CD4-positive, alpha-beta memory T cell (primary cell): ENCODE measurements around the gene ZNF423. TPM values are rescaled to one million over a fixed set of nuclear protein-coding genes. Genes with fewer than 3 reads are reported as not detected.

ENCODE experiments used
- CTCF ChIA-PET: fragments of 350-600 bp; sonication (Branson Sonifier 250); formaldehyde crosslinking; loops from one replicate; lab custom pipeline; 2021; ENCODE audit warnings: inconsistent platforms; ENCODE audit not compliant: partially characterized antibody; lab: Charles Lee
- POLR2A ChIA-PET: fragments of 350-600 bp; sonication (Branson Sonifier 250); formaldehyde crosslinking; loops from one replicate; lab custom pipeline; 2021; ENCODE audit not compliant: partially characterized antibody; lab: Charles Lee
- DNase-seq, 5 donors: peaks; one replicate each; pipeline versions ENCODE4 v3.0.0 to v3.0.0-alpha.2; 2020 to 2022; ENCODE audit warnings: mixed read lengths in 1 of 5
- H3K27ac ChIP-seq: one replicate; pipeline ENCODE4 v1.7.0; 2013; ENCODE audit warnings: low read depth, low read length
- H3K27me3 ChIP-seq: 2 replicates; pipeline ENCODE4 v1.7.0; 2013; ENCODE audit warnings: mild to moderate bottlenecking, low read length, moderate library complexity; ENCODE audit not compliant: insufficient read depth
- H3K36me3 ChIP-seq: 2 replicates; pipeline ENCODE4 v1.7.0; 2013; ENCODE audit warnings: mild to moderate bottlenecking, low read length, moderate library complexity; ENCODE audit not compliant: insufficient read depth
- H3K4me1 ChIP-seq: 2 replicates; pipeline ENCODE4 v1.7.0; 2013; ENCODE audit warnings: mild to moderate bottlenecking, low read length, moderate library complexity; ENCODE audit not compliant: insufficient read depth
- H3K4me3 ChIP-seq, 2 donors: one replicate each; pipeline ENCODE4 v1.7.0; 2013; ENCODE audit warnings: low read length in 2 of 2, mild to moderate bottlenecking in 1 of 2
- H3K9me3 ChIP-seq, 2 donors: one replicate each; pipeline ENCODE4 v1.7.0; 2013; ENCODE audit warnings: low read length in 2 of 2, control low read depth in 1 of 2; ENCODE audit not compliant: control insufficient read depth in 1 of 2
- H3K27ac Mint-ChIP-seq, 7 donors: one replicate each; pipeline ENCODE4 v1.8.0; 2020 to 2021; ENCODE audit warnings: mixed read lengths in 7 of 7, mild to moderate bottlenecking in 6 of 7, inconsistent platforms in 3 of 7, moderate library complexity in 3 of 7
- H3K27me3 Mint-ChIP-seq, 2 donors: one replicate each; pipeline ENCODE4 v1.8.0; 2020 to 2021; ENCODE audit warnings: mixed read lengths in 2 of 2
- H3K36me3 Mint-ChIP-seq, 2 donors: one replicate each; pipeline ENCODE4 v1.8.0; 2020 to 2021; ENCODE audit warnings: mixed read lengths in 2 of 2, inconsistent platforms in 1 of 2, mild to moderate bottlenecking in 1 of 2
- H3K4me1 Mint-ChIP-seq, 4 donors: one replicate each; pipeline ENCODE4 v1.8.0; 2020 to 2021; ENCODE audit warnings: mixed read lengths in 4 of 4, mild to moderate bottlenecking in 1 of 4
- H3K4me3 Mint-ChIP-seq, 8 donors: one replicate each; pipeline ENCODE4 v1.8.0; 2020 to 2021; ENCODE audit warnings: mixed read lengths in 8 of 8, mild to moderate bottlenecking in 7 of 8, moderate library complexity in 6 of 8, inconsistent platforms in 3 of 8
- H3K9me3 Mint-ChIP-seq, 8 donors: one replicate each; pipeline ENCODE4 v1.8.0; 2020 to 2021; ENCODE audit warnings: mixed read lengths in 8 of 8, mild to moderate bottlenecking in 5 of 8, inconsistent platforms in 3 of 8, moderate library complexity in 1 of 8
- intact Hi-C: fragments of 100-400 bp; cut with micrococcal nuclease; formaldehyde crosslinking; loops from one replicate; pipeline ENCODE4 v1.15.1; 2023
- polyA plus RNA-seq, 2 donors: library from polyadenylated mRNA; unstranded; fragments of 300-500 nt; fragmentation: Illumina TruSeq; gene quantifications; one replicate each; pipeline ENCODE4 v1.2.3, GENCODE V29; 2021
- total RNA-seq, 2 experiments: library from RNA; stranded (reverse); gene quantifications; one replicate each; pipeline ENCODE4 v1.2.3, GENCODE V29; 2021

ZNF423 gene
- total and polyA plus RNA-seq, 4 experiments from 2014 or later, result not detected

GRCh38 chr16:49463529-49463928 is 392.4 kb downstream of the ZNF423 start:
- Mint-ChIP-seq H3K27me3 (no peaks in the 10 kb centered on the region), H3K36me3 (no peaks in the 10 kb centered on the region), H3K4me1 (peaks cover 24 to 54% (median 32%) of the 10 kb centered on the region in 4 donors), H3K9me3 (no peaks in the 10 kb centered on the region), H3K4me3 (peak overlapping the region; percentile 39 to 80 (median 72)), H3K27ac (peak overlapping the region; percentile 74 to 98 (median 93))
- peaks cover 29% of the 10 kb centered on the region for H3K4me1 ChIP-seq
- DNase-seq, result peak; percentile 79 to 88 (median 84)
- ChIA-PET POLR2A (interaction anchor here (0.7 to 1.2 kb wide), 2 partner anchors 9 to 13 kb away, joined by 4 to 5 read pairs; no protein-coding TSS in a partner anchor), CTCF (interaction anchor here (0.6 kb wide), 1 partner anchor 28 kb away, joined by 3 read pairs; no protein-coding TSS in a partner anchor)
- no peaks in the 10 kb centered on the region for H3K27me3 ChIP-seq
- H3K4me3 ChIP-seq, result no peak overlapping the region
- H3K36me3 ChIP-seq, result no peaks in the 10 kb centered on the region
- H3K9me3 ChIP-seq, result no peaks in the 10 kb centered on the region
- peak overlapping the region; percentile 10 for H3K27ac ChIP-seq
- intact Hi-C loops, result loop anchor here (1.0 kb wide), 1 partner anchor 22 kb away; no protein-coding TSS in a partner anchor

GRCh38 chr16:49462989-49463371 is 392.9 kb downstream of the ZNF423 start:
- DNase-seq, result no peak
- Histone ChIP-seq H3K27ac (peak overlapping the region; percentile 10), H3K36me3 (no peaks in the 10 kb centered on the region), H3K9me3 (no peaks in the 10 kb centered on the region), H3K27me3 (no peaks in the 10 kb centered on the region), H3K4me1 (peaks cover 29% of the 10 kb centered on the region), H3K4me3 (no peak overlapping the region)
- Mint-ChIP-seq H3K9me3 (no peaks in the 10 kb centered on the region), H3K36me3 (no peaks in the 10 kb centered on the region), H3K27ac (peak overlapping the region; percentile 74 to 98 (median 93)), H3K4me3 (peak overlapping the region in 6 of 8 donors; percentile 44 to 80 (median 72)), H3K27me3 (no peaks in the 10 kb centered on the region), H3K4me1 (peaks cover 24 to 54% (median 32%) of the 10 kb centered on the region in 4 donors)
- POLR2A ChIA-PET, result interaction anchor here (1.2 kb wide), 1 partner anchor 13 kb away, joined by 4 read pairs; no protein-coding TSS in a partner anchor
- intact Hi-C loops, result loop anchor here (1.0 kb wide), 1 partner anchor 22 kb away; no protein-coding TSS in a partner anchor
- CTCF ChIA-PET, result no interaction called here

GRCh38 chr16:49462362-49462988 is 393.4 kb downstream of the ZNF423 start:
- peak overlapping the region; percentile 74 to 98 (median 95) for H3K27ac Mint-ChIP-seq
- H3K27me3 ChIP-seq, result no peaks in the 10 kb centered on the region
- DNase-seq, result no peak
- no peaks in the 10 kb centered on the region for H3K27me3 Mint-ChIP-seq
- peaks cover 24 to 54% (median 32%) of the 10 kb centered on the region in 4 donors for H3K4me1 Mint-ChIP-seq
- no peaks in the 10 kb centered on the region for H3K9me3 Mint-ChIP-seq
- no peaks in the 10 kb centered on the region for H3K36me3 ChIP-seq
- H3K9me3 ChIP-seq, result no peaks in the 10 kb centered on the region
- H3K4me1 ChIP-seq, result peaks cover 29% of the 10 kb centered on the region
- CTCF ChIA-PET, result no interaction called here
- H3K4me3 ChIP-seq, result no peak overlapping the region
- peak overlapping the region in 7 of 8 donors; percentile 15 to 79 (median 47) for H3K4me3 Mint-ChIP-seq
- H3K27ac ChIP-seq, result no peak overlapping the region
- H3K36me3 Mint-ChIP-seq, result no peaks in the 10 kb centered on the region
- POLR2A ChIA-PET, result interaction anchor here (1.2 kb wide), 1 partner anchor 12 kb away, joined by 4 read pairs; no protein-coding TSS in a partner anchor
- intact Hi-C loops, result no loop called here

GRCh38 chr16:49461517-49461951 is 394.4 kb downstream of the ZNF423 start:
- ChIA-PET CTCF (no interaction called here), POLR2A (no interaction called here)
- DNase-seq, result no peak
- Mint-ChIP-seq H3K4me1 (peaks cover 24 to 52% (median 32%) of the 10 kb centered on the region in 4 donors), H3K4me3 (peak overlapping the region in 2 of 8 donors; percentile 43 to 57), H3K36me3 (no peaks in the 10 kb centered on the region), H3K27me3 (no peaks in the 10 kb centered on the region), H3K9me3 (no peaks in the 10 kb centered on the region), H3K27ac (peak overlapping the region; percentile 46 to 96 (median 74))
- Histone ChIP-seq H3K4me1 (peaks cover 29% of the 10 kb centered on the region), H3K4me3 (no peak overlapping the region), H3K9me3 (no peaks in the 10 kb centered on the region), H3K27me3 (no peaks in the 10 kb centered on the region), H3K36me3 (no peaks in the 10 kb centered on the region), H3K27ac (no peak overlapping the region)
- intact Hi-C loops, result no loop called here

- ChIA-PET CTCF (no interaction called here), POLR2A (no interaction called here)
- H3K4me3 ChIP-seq, result no peak overlapping the region
- peak overlapping the region in 6 of 7 donors; percentile 4 to 80 (median 64) for H3K27ac Mint-ChIP-seq
- no peaks in the 10 kb centered on the region for H3K9me3 ChIP-seq
- no peaks in the 10 kb centered on the region for H3K36me3 Mint-ChIP-seq
- peaks cover 29% of the 10 kb centered on the region for H3K4me1 ChIP-seq
- no peak overlapping the region for H3K27ac ChIP-seq
- no peak overlapping the region for H3K4me3 Mint-ChIP-seq
- no peaks in the 10 kb centered on the region for H3K36me3 ChIP-seq
- H3K9me3 Mint-ChIP-seq, result no peaks in the 10 kb centered on the region
- intact Hi-C loops, result no loop called here
- no peak for DNase-seq
- H3K27me3 ChIP-seq, result no peaks in the 10 kb centered on the region
- H3K4me1 Mint-ChIP-seq, result peaks cover 24 to 46% (median 29%) of the 10 kb centered on the region in 4 donors
- no peaks in the 10 kb centered on the region for H3K27me3 Mint-ChIP-seq
Measured at GRCh38 chr16:49460786-49461470, 395.0 kb downstream of the ZNF423 start.

GRCh38 chr16:49459953-49460735 is 395.8 kb downstream of the ZNF423 start:
- no peak overlapping the region for H3K4me3 ChIP-seq
- no peaks in the 10 kb centered on the region for H3K36me3 ChIP-seq
- intact Hi-C loops, result no loop called here
- Mint-ChIP-seq H3K9me3 (no peaks in the 10 kb centered on the region), H3K36me3 (no peaks in the 10 kb centered on the region), H3K27ac (peak overlapping the region in 4 of 7 donors; percentile 44 to 72 (median 48)), H3K27me3 (no peaks in the 10 kb centered on the region), H3K4me3 (no peak overlapping the region), H3K4me1 (peaks cover 24 to 38% (median 28%) of the 10 kb centered on the region in 4 donors)
- POLR2A ChIA-PET, result no interaction called here
- H3K4me1 ChIP-seq, result peaks cover 29% of the 10 kb centered on the region
- CTCF ChIA-PET, result no interaction called here
- H3K27ac ChIP-seq, result no peak overlapping the region
- no peaks in the 10 kb centered on the region for H3K9me3 ChIP-seq
- no peaks in the 10 kb centered on the region for H3K27me3 ChIP-seq
- no peak for DNase-seq
